ENCODE results near the gene METTL9.
"Not testable (repeated sequence)": the region's sequence is repeated elsewhere in the genome, so short reads cannot be mapped to it uniquely, and the experiment has no call there.

Gene METTL9

GRCh38 chr16:21576323-21576722 lies 23.1 kb upstream of the METTL9 start:
- not testable (repeated sequence) for DNase-seq

DNA sequence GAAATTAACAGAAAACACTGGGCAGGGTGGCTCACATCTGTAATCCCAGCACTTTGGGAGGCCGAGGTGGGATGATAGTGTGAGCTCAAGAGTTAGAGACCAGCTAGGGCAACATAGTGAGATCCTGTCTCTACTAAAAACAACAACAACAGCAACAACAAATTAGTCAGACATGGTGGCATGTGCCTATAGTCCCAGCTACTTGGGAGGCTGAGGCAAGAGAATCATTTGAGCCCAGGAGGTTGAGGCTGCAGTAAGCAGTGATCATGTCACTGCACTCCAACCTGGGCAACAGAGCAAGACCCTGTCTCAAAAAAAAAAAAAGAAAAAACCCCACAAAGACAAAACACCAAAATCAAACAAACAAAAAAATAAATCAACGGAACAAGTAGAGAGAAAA lies 21.9 kb upstream of the METTL9 start:
- DNase-seq: not testable (repeated sequence)

DNA sequence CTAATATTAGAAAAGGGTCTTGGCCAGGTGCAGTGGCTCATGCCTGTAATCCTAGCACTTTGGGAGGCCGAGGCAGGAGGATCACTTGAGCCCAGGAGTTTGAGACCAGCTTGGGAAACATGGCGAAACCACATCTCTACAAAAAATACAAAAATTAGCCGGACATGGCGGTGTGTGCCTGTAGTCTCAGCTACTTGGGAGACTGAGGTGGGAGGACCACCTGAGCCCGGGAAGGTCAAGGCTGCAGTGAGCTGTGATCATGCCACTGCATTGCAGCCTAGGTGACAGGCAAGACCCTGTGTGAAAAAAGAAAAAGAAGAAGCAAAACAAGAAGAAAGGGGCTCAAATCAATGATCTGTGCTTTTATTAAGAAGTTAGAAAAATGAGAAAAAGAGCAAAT lies 21.1 kb upstream of the METTL9 start:
- DNase-seq: not testable (repeated sequence)

DNA sequence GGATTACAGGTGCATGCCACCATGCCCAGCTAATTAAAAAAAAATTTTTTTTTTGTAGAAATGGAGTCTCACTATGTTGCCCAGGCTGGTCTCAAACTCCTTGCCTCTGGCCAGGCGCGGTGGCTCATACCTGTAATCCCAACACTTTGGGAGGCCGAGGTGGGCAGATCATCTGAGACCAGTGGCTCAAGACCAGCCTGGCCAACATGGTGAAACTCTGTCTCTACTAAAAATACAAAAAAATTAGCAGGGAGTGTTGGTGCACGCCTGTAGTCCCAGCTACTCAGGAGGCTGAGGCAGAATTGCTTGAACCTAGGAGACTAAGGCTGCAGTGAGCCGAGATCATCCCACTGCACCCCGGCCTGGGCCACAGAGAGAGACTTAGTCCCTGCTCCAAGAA lies 19.2 kb upstream of the METTL9 start:
- DNase-seq: not testable (repeated sequence)

DNA sequence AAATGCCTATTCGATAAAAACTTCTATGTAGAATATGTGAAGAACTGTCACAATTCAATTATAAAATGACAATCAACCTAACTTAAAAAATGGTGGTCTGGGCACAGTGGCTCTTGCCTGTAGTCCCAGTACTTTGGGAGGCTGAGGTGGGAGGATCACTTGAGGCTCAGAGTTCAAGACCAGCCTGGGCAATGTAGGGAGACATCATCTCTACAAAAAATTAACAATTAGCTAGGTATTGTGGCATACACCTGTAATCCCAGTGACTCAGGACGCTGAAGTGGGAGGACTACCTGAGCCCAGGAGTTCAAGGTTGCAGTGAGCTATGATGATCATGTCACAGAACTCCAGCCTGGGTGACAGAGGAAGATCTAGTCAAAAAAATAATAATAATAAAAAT lies 18.6 kb upstream of the METTL9 start:
- no peak for DNase-seq

GRCh38 chr16:21584817-21585216 lies 14.6 kb upstream of the METTL9 start:
- no peak for DNase-seq

GRCh38 chr16:21588593-21588992 lies 10.8 kb upstream of the METTL9 start:
- not testable (repeated sequence) for DNase-seq

DNA sequence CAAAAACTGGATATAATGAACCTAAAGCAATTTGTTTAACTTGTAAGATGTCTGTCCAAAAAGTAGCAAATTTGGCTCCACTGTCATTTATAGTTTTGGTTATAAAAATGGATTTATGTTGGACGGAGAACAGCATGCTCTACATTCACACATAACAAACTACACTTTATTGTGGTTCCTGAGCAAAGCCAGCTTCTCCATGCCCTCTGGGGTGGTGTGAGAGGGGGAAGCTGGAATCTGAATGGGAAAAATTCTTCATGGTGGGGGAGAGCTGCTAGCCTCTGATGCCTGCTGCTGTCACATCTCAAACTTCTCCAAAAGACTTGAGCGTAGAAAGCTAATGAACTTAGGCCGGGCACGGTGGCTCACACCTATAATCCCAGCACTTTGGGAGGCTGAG lies 9.8 kb upstream of the METTL9 start:
- no peak for DNase-seq

- no peak for DNase-seq
These were observed 9.1 kb upstream of the METTL9 start for GRCh38 chr16:21590287-21590686.

GRCh38 chr16:21590796-21591195 lies 8.6 kb upstream of the METTL9 start:
- DNase-seq: no peak

DNA sequence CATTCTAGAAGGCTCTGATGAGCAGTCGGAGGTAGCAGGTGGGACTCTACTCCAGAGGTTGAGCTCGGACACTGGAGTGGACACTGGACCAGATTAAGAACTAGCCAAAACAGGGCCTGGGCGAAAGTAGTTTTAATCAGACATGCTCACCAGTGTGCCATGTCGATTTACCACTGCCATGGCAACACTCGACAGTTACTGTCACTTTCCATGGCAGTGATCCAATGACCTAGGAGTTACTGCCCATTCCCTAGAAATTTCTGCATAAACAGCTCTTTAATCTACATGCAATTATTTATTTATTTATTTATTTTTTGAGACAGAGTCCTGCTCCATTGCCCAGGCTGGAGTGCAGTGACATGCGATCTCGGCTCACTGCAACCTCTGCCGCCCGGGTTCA lies 7.2 kb upstream of the METTL9 start:
- no peak for DNase-seq

DNA sequence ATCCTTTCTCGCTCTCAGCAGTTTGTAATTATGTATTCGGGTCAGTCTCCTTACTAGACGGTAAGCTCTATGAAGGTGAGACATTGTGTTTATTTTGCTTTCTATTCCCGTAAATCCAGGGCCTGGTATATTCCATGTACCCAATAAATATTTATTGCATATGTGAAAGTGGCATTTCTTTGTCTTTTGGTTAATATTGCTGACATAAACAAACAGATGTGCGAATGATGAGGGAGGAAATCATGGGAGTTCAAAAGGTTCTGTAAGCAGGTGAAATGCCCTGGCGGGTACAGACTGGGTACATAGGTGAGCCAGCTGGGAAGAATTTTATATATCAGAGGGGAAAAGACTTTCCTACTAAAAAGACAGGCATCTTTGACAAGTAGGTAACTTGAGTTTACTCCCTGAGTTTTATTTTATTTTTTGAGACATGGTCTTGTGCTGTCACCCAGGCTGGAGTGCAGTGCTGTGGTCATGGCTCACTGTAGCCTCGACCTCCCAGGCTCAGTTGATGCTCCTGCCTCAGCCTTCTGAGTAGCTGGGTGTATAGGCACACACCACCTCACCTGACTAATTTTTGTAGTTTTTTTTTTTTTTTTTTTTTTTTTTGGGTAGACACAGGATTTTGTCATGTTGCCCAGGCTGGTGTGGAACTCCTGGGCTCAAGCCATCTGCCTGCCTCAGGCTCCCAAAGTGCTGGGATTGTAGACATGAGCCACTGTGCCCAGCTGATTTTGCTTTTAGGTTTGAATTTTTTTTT lies 5.7 kb upstream of the METTL9 start:
- DNase-seq: no peak

GRCh38 chr16:21597561-21598030 lies 1.8 kb upstream of the METTL9 start:
- no peak for DNase-seq

GRCh38 chr16:21598206-21598605 lies 1.2 kb upstream of the METTL9 start:
- DNase-seq: no peak

GRCh38 chr16:21598701-21599121 lies 666 bp upstream of the METTL9 start:
- DNase-seq: no peak

- no peak for DNase-seq
These were observed 825 bp downstream of the METTL9 start for GRCh38 chr16:21600031-21600773.

DNA sequence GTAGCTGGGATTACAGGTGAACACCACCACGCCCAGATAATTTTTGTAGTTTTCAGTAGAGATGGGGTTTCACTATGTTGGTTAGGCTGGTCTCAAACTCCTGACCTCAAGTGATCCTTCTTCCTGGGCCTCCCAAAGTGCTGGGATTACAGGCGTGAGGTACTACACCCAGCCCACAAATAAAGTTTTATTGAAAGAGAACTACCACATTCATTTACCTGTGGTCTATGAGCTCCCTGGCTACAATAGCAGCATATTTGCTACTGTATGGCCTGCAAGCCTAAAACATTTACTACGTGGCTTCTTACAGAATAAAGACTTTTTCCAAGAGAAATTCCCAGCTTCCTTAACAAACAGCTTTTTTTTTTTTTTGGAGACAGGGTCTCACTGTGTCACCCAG lies 3.4 kb downstream of the METTL9 start:
- no peak for DNase-seq

DNA sequence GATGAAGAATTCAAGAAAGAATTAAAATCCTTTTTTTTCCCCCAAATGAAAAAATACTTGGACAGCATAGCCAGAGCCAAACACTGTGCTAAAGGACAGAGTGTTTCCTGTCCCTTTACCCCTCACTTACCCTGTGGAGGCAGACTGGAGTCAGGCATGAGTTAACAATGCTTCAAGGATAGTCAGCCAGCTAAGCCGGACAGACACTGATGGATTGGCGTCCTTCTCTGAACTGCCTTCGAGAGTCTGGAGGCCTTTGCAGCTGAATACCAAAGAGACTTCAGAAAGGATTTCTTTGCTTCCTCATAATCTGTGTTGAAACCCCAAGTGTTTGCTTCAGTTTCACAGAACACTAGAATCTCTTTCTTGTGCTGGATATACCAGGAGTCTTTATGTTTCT lies 4.6 kb downstream of the METTL9 start:
- no peak for DNase-seq

DNA sequence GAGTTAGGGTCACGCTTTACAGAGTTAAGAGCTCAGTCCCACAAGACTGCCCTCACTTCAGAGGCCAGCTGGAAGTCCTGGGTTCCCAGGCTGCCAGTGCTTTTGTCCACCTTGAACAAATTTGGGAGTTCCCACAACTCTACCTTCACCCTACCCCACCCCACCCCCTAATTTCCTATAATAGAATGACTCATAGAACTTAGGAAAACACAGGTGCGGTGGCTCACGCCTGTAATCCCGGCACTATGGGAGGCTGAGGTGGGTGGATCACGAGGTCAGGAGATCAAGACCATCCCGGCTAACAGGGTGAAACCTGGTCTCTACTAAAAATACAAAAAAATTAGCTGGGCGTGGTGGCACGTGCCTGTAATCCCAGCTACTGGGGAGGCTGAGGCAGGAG lies 6.5 kb downstream of the METTL9 start:
- DNase-seq: not testable (repeated sequence)

- no peak for DNase-seq
These were observed 9.4 kb downstream of the METTL9 start for GRCh38 chr16:21608639-21609328.

DNA sequence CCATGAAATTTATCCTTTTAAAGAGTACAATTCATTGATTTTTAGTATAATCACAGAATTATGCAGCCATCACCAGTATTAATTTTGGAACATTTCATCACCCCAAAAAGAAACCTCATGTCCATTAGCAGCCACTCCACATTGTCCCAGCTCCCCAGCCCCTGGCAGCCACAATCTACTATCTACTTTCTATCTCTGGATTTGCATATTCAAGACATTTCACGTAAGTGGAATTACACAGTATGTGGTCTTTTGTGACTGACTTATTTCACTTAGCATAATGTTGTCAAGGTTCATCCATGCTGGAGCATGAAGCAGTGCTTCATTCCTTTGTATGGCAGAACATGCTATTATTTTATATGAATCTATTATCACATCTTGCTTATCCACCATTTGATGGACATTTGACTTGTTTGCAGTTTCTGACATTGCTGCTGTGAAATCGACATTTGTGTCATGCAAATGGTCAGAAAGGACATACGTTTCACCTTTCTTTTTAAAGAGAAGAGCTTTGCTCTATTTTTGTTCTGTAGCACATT lies 10.7 kb downstream of the METTL9 start:
- no peak for DNase-seq

GRCh38 chr16:21610766-21611165 lies 11.4 kb downstream of the METTL9 start:
- no peak for DNase-seq

DNA sequence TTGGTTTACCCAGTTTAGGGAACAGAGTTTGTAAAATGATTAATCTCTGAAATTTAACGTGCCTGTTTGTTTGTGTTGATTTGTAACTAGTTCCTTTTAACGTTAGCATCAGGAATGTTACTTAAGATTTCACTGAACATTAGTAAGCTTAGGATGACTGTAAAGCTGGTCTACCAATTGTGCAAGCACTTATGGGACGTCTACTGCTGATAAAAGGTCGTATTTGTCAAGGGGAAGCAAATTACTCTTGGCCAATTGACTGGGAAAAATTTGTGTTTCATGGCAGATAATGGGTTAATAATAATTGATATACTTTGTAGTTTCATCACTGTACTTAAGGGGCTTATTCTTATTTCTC lies 11.8 kb downstream of the METTL9 start:
- no peak for DNase-seq

Measured in CD4-positive, alpha-beta T cell treated with Interleukin-15 for 1 hour (primary cell).